Epithelial cell of proximal tubule (primary cell): ENCODE data around the gene KRT16. TPM values are rescaled to one million over a fixed set of nuclear protein-coding genes. Genes with fewer than 3 reads are reported as not detected.
"Not testable (repeated sequence)": the region's sequence is repeated elsewhere in the genome, so short reads cannot be mapped to it uniquely, and the experiment has no call there.

ENCODE experiments used
- DNase-seq: peaks from one replicate; pipeline ENCODE4 v3.0.0-alpha.2; 2011; ENCODE audit warnings: low read depth
- H3K4me3 ChIP-seq: 2 replicates; pipeline ENCODE4 v1.5.1; 2011; ENCODE audit warnings: low read depth, mild to moderate bottlenecking, low read length
- total RNA-seq: library from RNA; depleted of rRNA; stranded (reverse); fragments of >200 nt; gene quantifications from 2 replicates; pipeline ENCODE4 v1.2.3, GENCODE V29; 2015
- TF ChIP-seq, protein P1 (sequence below): conservative IDR thresholded peaks from 2 replicates; pipeline ENCODE4 v1.5.1; 2012; ENCODE audit warnings: low read depth, mild to moderate bottlenecking, low read length

KRT16 gene
- total RNA-seq, 1 donor from 2014 or later = 4.3 TPM

DNA sequence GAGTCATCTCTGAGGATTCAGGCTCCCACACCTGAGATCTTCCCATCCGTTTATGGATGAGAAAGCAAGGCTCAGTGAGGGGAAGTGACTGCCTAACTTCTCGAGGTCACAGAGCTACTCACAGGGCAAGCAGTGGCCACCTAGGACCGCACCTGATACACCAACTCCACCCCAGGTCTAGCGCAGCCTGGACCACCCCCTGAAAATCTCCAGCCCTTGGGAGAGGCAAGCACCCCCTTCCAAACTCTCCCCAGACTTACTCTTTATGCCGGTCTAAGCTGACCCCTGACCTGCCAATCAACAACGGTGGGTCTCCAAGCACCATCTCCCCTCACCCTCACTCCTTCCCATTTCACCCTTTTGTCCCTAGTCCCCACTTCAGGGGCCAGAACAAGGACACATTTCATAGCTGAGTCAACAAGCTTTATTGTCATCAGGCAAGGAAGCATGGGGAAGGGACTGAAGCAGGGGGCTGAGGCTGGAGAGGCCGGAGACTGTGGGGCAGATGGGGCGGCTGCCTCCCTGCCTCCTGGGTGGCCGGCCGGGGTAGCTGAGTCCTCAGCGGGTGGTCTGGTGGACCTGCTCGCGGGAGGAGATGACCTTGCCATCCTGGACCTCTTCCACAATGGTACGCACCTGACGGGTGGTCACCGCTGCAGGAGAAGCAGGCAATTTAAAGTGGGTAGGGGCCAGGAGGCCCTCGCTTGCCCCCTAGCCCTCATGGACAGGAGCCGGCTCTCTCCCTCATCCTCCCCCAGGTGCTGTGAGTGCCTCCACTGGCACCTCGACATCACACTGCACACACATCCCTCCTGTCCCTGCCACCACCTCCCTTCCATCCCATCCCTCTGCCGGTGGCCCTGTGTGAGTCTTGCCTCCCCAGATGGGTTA is 6.7 kb upstream of the KRT16 start:
- no peak overlapping the region for H3K4me3 ChIP-seq
- TF ChIP-seq, protein P1, sequence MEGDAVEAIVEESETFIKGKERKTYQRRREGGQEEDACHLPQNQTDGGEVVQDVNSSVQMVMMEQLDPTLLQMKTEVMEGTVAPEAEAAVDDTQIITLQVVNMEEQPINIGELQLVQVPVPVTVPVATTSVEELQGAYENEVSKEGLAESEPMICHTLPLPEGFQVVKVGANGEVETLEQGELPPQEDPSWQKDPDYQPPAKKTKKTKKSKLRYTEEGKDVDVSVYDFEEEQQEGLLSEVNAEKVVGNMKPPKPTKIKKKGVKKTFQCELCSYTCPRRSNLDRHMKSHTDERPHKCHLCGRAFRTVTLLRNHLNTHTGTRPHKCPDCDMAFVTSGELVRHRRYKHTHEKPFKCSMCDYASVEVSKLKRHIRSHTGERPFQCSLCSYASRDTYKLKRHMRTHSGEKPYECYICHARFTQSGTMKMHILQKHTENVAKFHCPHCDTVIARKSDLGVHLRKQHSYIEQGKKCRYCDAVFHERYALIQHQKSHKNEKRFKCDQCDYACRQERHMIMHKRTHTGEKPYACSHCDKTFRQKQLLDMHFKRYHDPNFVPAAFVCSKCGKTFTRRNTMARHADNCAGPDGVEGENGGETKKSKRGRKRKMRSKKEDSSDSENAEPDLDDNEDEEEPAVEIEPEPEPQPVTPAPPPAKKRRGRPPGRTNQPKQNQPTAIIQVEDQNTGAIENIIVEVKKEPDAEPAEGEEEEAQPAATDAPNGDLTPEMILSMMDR = no peak
- no peak for DNase-seq

DNA sequence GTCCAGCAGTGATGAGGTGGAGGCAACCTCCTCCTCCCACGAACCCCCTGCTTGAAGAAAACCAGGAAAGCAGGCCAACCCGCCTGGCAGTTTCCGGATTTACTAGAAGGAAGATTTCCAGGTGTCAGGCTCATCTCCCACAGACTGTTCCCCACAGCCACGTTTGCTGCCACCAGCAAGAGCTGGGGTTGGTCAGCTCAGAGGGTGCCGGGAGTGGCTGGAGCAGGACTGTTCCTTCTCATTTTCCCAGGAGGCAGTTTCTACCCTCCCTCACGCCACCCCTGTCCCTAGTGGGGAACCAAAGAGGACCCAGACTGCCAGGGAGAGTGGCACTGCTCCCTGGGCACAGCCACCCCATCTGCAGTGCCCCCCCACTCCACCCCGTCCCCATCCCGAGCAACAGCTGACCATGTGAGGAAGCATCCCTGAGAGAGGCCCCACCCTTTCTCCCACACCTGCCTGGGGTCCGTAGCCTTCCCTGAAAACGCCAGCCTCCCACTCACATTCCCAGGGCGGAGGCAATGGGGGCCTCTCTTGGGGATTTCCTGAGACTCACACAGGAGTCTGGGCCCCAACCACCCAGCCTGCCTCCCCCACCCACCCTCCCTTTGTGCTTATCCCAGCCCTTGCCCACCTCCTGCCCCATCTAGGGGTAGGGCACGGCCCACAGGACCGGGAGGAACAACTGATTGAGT is 5.9 kb upstream of the KRT16 start:
- TF ChIP-seq, protein P1 = no peak
- DNase-seq = no peak
- no peak overlapping the region for H3K4me3 ChIP-seq

DNA sequence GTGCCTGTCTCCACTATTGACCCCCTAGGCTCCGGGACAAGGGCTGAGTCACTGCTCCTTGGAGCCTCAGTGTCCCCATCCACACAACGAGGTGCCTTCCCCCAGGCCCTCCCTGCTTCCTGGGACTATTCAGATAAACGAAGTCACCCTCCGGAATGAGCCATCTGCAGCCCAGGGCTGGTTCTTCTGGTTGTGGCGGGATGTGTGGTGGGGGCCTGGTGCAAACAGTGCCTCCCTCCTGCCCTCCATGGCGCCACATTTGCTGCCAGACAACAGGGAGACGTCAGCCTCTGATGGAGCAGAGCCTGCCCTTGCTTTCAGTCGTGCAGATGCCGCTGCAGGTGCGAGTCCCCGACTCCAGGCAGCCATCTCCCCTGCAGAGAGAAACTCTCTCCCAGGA is 5.1 kb upstream of the KRT16 start:
- H3K4me3 ChIP-seq = no peak overlapping the region
- DNase-seq = no peak
- TF ChIP-seq, protein P1 = no peak

- H3K4me3 ChIP-seq = no peak overlapping the region
- DNase-seq = no peak
- TF ChIP-seq, protein P1 = no peak
These were observed 4.6 kb upstream of the KRT16 start for GRCh38 chr17:41617136-41617535.

DNA sequence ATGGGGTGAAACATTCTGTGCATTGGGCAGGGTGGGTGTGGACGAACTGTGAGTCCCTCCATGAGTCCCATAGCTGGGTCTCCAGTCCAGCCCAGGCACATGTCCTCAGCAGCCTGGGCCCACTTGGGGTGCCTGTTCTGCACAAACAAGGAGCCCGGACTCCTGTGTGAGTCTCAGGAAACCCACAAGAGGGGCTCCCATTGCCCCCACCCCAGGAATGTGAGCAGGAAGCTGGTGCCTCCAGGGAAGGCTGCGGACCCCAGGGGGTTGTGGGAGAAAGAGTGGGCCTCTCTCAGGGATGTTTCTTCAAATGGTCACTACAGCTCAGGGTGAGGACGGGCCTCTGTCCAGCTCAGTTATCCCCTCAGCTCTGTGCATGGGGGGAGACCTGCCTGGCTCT is 3.9 kb upstream of the KRT16 start:
- DNase-seq, H3K4me3 ChIP-seq: not testable (repeated sequence)

- TF ChIP-seq, protein P1 = no peak
- DNase-seq = no peak
- H3K4me3 ChIP-seq = no peak overlapping the region
These were observed 2.9 kb upstream of the KRT16 start for GRCh38 chr17:41615454-41615853.

DNA sequence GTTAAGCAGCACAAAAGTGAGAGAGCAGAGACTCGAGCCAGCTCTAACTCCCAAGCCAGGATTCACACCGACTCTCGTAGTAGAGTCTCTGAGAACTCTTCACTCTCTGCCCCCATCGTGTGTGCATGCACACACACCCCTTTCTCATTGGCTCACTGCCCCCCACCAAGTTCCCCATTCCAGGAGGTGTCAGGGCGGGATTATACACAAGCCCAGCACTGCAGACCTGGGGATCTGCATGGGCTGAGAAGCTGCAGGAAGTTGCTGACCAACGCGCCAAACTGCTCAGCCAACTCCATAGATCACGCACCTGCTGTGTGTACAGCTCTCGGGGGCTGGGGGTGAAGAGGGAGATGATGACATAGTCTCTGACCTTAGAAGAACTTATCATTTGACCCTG is 2.2 kb upstream of the KRT16 start:
- DNase-seq, H3K4me3 ChIP-seq: not testable (repeated sequence)

- TF ChIP-seq, protein P1 = no peak
- DNase-seq = no peak
- no peak overlapping the region for H3K4me3 ChIP-seq
These were observed 1.5 kb upstream of the KRT16 start for GRCh38 chr17:41614098-41614497.
